ENCODE data around the gene USP44.

GRCh38 chr12:95545303-95545702 lies 6.0 kb downstream of the USP44 start:
- TF ChIP-seq CTCF (IDR thresholded peaks at IDR 0.05): no peak
- TF ChIP-seq POLR2AphosphoS5 (IDR thresholded peaks at IDR 0.05; ENCODE audit: insufficient read depth in 1 of 2, low read depth in 1 of 2): no peak

All from vagina (tissue), 2 donors.